CD4-positive, alpha-beta T cell treated with Interleukin-17A for 4 hours (primary cell): Measurements from ENCODE around the gene SCN2A.

Source experiments
- DNase-seq: peaks from one replicate; pipeline ENCODE4 v3.0.0-alpha.2; 2020; ENCODE audit warnings: mixed read lengths

The SCN2A gene

DNA sequence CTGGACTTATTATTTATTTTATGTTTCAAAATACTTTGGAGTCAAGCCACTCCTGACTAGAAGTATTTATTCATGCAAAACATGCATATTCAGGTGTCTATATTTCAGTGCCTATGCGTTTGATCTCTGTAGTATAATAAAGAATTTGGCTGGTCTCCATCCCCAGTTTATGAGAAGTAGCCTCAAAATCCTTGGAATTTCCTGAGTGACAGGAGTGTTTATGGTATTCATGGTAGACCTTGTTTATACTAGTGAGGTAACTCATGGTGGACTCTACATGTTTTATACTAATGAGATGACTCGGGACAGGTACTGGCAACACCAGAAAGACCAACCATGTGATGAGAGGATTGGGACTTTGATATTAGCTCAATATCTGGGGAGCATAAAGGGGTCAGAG lies 186.3 kb downstream of the SCN2A start:
- DNase-seq = no peak

DNA sequence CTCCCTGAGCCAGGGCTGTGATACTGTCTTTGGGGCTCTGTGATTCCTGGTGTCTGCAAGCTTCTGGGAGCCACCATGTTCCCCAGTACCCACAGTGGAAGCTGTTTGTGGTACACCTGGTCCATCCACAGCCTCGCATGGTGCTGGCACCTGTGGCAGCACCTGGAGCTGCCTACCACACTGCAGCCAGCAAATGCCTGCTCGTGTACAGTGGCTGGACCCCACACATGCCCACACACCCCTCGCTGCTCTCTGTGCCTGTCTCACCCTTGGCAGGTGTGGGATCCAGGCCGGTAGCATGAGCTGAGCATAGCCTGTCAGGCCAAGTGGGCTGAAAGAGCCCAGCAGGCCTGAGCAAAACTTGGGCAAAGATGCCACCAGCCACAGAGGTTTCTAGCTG lies 188.5 kb downstream of the SCN2A start:
- DNase-seq = no peak

DNA sequence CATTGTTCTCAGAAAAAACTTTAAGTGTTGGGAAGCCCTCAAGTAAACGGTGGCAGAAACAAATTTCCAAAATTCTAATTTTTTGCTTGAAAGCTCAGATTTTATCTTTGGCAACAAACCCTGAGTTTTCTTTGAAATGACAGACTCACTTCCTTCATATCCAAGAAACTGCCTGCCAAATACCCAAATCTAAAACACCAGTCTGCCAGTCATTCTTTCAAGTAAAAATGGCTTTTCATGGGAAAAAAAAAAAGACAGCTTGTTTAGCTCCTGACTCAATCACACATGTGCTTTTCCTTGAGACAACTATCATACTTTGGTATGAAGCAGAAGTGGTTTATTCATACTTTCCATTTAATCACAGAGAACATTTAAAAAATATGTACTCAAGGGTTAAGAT lies 189.7 kb downstream of the SCN2A start:
- no peak for DNase-seq

DNA sequence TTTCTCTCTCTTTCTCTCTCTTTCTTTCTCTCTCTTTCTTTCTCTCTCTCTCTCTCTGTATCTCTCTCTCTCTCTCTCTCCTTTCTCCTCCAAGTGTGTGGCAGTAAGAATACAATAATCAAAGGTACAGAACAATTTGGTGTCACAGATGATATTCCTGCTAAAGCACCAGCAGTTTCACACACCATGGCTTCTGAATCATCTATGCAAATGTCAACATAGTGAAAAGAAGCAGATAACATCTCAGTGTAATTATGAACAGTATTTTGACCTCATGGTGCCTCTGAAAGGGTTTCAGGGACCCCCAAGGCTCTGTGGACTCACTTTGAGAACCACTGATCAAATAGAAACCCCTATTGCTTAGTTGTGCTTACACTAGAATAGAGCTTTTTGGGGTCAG lies 191.8 kb downstream of the SCN2A start:
- DNase-seq = no peak

DNA sequence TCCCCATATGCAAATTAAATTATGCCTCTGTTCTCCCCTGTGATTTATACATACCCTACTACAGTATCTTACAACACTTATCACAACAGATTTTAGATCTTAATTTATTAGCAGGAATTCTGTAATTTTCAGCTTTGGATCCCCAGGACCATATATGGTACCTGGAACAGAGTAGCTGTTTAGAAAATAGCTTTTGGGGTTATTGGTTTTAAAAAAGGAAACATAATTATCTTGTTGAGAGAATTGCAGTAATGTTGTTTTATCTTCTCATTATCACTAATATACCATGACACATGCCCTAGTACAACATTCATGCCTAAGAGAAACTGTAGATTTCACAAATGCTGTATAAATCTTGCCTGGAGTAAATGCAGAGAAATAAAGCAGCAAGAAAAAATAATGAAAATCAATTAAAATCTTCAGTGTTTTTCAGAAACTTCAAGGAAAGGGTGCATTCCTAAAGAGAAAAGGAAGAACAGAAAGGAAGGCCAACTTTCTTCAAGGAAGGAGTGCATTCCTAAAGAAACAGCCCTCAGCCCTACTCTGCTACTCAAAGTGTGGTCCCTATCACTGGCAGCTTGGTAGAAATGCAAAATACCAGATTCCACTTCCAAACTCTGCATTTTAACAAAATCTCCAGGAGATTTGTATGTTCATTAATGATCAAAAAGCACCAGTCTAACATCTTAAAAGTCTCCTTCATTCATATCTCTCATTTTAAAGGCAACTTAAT lies 193.2 kb downstream of the SCN2A start:
- no peak for DNase-seq

DNA sequence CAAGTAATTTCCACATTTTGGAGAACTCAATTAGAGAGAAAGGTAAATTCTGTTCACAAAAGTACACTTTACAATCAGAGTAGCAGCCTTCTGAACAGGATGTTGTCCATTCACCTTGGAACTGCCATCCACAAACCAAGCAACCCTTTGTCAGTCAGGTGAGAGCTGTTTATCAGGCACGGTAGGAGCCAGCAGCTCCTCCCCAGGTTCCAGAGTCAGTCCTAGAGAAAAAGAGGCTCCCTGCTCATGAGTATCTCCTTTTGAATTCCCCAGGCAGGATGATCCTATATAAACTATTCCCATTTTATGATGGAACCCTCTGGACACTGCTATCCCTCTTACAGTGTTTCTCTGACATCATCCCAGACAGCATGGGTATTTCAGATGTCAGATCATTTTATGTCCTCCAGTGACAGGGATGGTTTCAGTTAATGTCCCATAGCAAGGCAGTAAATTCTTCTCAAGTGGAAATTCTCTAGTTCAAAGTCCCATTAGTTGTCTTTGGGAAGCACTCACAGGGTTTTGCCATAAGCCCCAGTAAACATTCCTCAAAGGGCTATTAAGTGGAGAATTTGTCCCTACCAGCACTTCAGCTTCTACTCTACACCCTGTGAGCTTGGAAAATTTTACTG lies 195.8 kb downstream of the SCN2A start:
- DNase-seq = no peak

DNA sequence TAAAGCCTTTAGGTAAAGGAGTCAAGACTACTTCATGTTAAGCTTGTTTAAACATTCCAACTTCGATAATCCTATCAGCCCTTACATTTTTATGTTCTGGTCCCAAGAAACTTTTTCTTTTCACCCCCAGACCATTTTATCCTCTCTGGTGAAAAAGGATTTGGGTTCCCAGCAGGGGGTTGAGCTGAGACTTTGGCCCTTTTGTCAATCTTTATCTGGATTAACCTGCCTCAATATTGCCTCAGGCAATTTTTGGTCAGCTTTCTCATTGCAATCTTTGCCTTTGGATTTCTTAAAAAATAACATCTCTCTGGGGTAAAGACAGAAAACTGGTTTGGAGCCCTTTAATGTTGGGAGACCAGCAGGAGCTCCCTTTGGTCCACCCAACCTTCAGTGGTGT lies 196.4 kb downstream of the SCN2A start:
- DNase-seq = no peak

DNA sequence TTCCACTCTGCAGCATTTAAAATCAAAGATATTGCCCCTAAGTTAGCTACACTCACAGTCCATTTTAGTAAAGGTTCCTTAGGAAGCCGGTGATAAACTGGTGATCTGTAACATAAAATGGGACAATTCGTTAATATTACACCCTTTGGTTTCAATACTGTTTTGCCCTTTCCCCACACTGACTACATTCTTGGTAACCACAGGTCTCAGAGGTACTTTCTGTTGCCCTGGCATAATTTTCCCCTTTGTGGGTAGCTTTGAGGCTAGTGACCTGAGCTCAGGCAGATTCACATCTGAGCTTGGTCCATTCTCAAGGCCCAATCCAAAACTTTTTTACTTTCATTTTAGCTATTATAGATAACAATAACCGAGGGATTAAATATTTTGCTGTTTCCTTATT lies 197.3 kb downstream of the SCN2A start:
- DNase-seq = no peak

DNA sequence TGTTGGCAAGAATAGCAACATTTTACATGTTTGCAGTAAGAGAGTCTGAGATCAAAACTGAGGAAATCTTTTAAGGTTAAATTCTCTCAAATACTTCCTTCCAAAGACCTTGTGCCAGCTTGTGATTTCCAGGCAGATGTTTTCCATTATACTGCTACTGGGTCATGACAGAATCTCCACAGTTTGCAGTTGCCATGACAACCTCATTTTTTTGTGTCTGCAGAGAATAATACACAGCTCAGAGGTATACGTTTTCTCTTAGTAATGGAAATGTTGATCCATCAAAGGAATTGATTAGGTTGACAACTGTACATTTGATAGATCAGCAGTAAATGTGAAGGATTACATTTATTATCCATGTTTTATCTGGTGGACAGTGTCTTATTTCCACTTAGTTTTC lies 201.2 kb downstream of the SCN2A start:
- DNase-seq = no peak
